ENCODE results near the gene AK5. TPM values are rescaled to one million over a fixed set of nuclear protein-coding genes. Genes with fewer than 3 reads are reported as not detected.

AK5 gene
- total and polyA plus RNA-seq, 2 of the 4 experiments (the other 2 are of a cell fraction) = 22.5 to 25.8 TPM

DNA sequence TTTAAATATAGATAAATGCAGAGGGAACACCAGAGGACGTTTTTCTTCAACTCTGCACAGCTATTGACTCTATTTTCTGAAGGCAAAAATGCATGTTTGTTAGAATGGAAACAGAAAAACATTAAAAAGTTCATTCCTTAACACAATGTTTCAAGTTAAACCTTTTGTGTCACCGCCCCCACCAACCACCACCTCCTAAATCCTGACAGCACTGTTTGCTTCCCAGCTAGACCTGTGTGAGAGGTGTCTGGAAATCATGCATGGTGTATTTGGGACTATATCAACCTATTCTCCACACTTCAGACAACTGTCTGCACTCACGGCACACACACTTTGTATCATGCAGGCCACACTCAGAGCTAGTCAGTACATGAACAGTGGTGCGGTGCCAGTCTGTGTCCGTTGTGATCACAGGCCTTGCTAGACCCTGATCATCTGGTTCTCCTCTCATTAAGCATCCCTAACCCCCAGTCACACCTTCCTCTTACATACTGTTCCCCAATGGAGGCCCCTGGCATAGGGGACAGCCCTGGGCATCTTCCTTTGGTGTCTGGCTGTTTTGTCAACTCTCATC is 276.9 kb downstream of the AK5 start:
- H3K9me1 ChIP-seq (ENCODE audit: insufficient read depth, low read length) = peaks cover 11% of the 10 kb centered on the region
- no peak overlapping the region for H2BK5ac ChIP-seq (ENCODE audit: low read depth, low read length, poor library complexity, severe bottlenecking)
- no peak overlapping the region for H2BK15ac ChIP-seq (ENCODE audit: low read depth, low read length)
- TF ChIP-seq RFX5 (IDR thresholded peaks at IDR 0.05; ENCODE audit: low read depth, low read length) (no peak), POLR2A (IDR thresholded peaks at IDR 0.05; ENCODE audit: low read depth, low read length) (no peak), RCOR1 (IDR thresholded peaks at IDR 0.05; ENCODE audit: insufficient replicate concordance, low read length) (no peak), SMC3 (IDR thresholded peaks at IDR 0.05; ENCODE audit: low read depth, low read length) (no peak), MXI1 (IDR thresholded peaks at IDR 0.05; ENCODE audit: borderline replicate concordance, low read depth, low read length) (no peak), FOS (IDR thresholded peaks at IDR 0.05; ENCODE audit: low read depth, low read length) (no peak), CEBPB (IDR thresholded peaks at IDR 0.05; ENCODE audit: low read depth, low read length) (no peak), CHD1 (IDR thresholded peaks at IDR 0.05; ENCODE audit: low read depth, low read length) (no peak), RAD21 (IDR thresholded peaks at IDR 0.05; ENCODE audit: low read length) (no peak), MAFK (IDR thresholded peaks at IDR 0.05; ENCODE audit: low read depth, low read length) (no peak), MAZ (IDR thresholded peaks at IDR 0.05; ENCODE audit: borderline replicate concordance, low read depth, low read length) (no peak), BHLHE40 (IDR thresholded peaks at IDR 0.05; ENCODE audit: low read depth, low read length) (no peak), NFE2L2 (IDR thresholded peaks at IDR 0.05; ENCODE audit: low read depth, low read length) (no peak)
- TF ChIP-seq, protein P1, sequence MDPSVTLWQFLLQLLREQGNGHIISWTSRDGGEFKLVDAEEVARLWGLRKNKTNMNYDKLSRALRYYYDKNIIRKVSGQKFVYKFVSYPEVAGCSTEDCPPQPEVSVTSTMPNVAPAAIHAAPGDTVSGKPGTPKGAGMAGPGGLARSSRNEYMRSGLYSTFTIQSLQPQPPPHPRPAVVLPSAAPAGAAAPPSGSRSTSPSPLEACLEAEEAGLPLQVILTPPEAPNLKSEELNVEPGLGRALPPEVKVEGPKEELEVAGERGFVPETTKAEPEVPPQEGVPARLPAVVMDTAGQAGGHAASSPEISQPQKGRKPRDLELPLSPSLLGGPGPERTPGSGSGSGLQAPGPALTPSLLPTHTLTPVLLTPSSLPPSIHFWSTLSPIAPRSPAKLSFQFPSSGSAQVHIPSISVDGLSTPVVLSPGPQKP (IDR thresholded peaks at IDR 0.05; ENCODE audit: borderline replicate concordance, low read depth, low read length) = no peak
- TF ChIP-seq, protein P2, sequence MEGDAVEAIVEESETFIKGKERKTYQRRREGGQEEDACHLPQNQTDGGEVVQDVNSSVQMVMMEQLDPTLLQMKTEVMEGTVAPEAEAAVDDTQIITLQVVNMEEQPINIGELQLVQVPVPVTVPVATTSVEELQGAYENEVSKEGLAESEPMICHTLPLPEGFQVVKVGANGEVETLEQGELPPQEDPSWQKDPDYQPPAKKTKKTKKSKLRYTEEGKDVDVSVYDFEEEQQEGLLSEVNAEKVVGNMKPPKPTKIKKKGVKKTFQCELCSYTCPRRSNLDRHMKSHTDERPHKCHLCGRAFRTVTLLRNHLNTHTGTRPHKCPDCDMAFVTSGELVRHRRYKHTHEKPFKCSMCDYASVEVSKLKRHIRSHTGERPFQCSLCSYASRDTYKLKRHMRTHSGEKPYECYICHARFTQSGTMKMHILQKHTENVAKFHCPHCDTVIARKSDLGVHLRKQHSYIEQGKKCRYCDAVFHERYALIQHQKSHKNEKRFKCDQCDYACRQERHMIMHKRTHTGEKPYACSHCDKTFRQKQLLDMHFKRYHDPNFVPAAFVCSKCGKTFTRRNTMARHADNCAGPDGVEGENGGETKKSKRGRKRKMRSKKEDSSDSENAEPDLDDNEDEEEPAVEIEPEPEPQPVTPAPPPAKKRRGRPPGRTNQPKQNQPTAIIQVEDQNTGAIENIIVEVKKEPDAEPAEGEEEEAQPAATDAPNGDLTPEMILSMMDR (conservative IDR thresholded peaks at IDR 0.05; ENCODE audit: low read depth, low read length) = no peak
- TF ChIP-seq, protein P3, sequence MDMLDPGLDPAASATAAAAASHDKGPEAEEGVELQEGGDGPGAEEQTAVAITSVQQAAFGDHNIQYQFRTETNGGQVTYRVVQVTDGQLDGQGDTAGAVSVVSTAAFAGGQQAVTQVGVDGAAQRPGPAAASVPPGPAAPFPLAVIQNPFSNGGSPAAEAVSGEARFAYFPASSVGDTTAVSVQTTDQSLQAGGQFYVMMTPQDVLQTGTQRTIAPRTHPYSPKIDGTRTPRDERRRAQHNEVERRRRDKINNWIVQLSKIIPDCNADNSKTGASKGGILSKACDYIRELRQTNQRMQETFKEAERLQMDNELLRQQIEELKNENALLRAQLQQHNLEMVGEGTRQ (IDR thresholded peaks at IDR 0.05; ENCODE audit: low read depth, low read length) = no peak
- no peak overlapping the region for H3K4me3 ChIP-seq (ENCODE audit: insufficient read depth, low read depth, low read length)
- in situ Hi-C loops (cut with MboI; ENCODE audit: low sequenced_read_pairs) = no loop called here
- H2BK120ac ChIP-seq (ENCODE audit: low read depth, low read length) = no peak overlapping the region
- no peak overlapping the region for H2AFZ ChIP-seq (replicated peaks; ENCODE audit: low read length, poor library complexity)
- H3K4me1 ChIP-seq (ENCODE audit: control insufficient read depth, insufficient read depth, low read length) = peaks cover 7% of the 10 kb centered on the region
- H4K5ac ChIP-seq (ENCODE audit: low read depth, low read length) = no peak overlapping the region
- no peak overlapping the region for H3K56ac ChIP-seq (ENCODE audit: extremely low read depth, insufficient read depth, low read length)
- peak overlapping the region; percentile 4; the same call in 1 of the 2 replicates for H3K23ac ChIP-seq (ENCODE audit: low read depth, low read length)
- H2AK5ac ChIP-seq (ENCODE audit: low read depth, low read length) = no peak overlapping the region
- intact Hi-C loops (cut with micrococcal nuclease) = no loop called here
- no peak for ATAC-seq (ENCODE audit: low read depth)
- no peak overlapping the region for H3K4me2 ChIP-seq (ENCODE audit: low read depth, low read length)
- no peak overlapping the region for H3K14ac ChIP-seq (replicated peaks; ENCODE audit: low read depth, low read length)
- H3K36me3 ChIP-seq (ENCODE audit: control insufficient read depth, insufficient read depth, low read length) = peaks cover 14% of the 10 kb centered on the region
- H3K27ac ChIP-seq (ENCODE audit: insufficient read depth, low read length) = no peak overlapping the region
- H3K27me3 ChIP-seq (ENCODE audit: control insufficient read depth, insufficient read depth, low read length) = no peaks in the 10 kb centered on the region
- H3K9ac ChIP-seq (ENCODE audit: low read depth, low read length) = no peak overlapping the region
- no peaks in the 10 kb centered on the region for H3K9me3 ChIP-seq (ENCODE audit: control insufficient read depth, insufficient read depth, low read length)
- CTCF ChIA-PET = no interaction called here
- no peaks in the 10 kb centered on the region for H4K20me1 ChIP-seq (ENCODE audit: insufficient read depth, low read length)
- 100% methylated on average over 2 of the region's 5 CpGs; no CpG with 5 or more reads in 1 of the 2 experiments for WGBS, 2 experiments (ENCODE audit: extremely low coverage in 2 of 2, insufficient read length in 1 of 2)
- H4K91ac ChIP-seq (ENCODE audit: insufficient read depth, low read depth, low read length) = no peak overlapping the region
- no peak overlapping the region for H2BK20ac ChIP-seq (ENCODE audit: low read depth, low read length)
- no peak overlapping the region for H4K8ac ChIP-seq (ENCODE audit: low read depth in 2 of 2, low read length in 2 of 2)
- dilution Hi-C loops (cut with HindIII; ENCODE audit: low sequenced_read_pairs, unreplicated experiment) = no loop called here
- no peak overlapping the region for H3K4ac ChIP-seq (ENCODE audit: low read depth, low read length)
- no peak overlapping the region for H3K18ac ChIP-seq (ENCODE audit: low read depth, low read length)
- H3K79me1 ChIP-seq (ENCODE audit: low read depth in 1 of 2, low read length in 2 of 2) = peaks cover 3 to 16% of the 10 kb centered on the region in 2 experiments; a peak in 3 of 4 replicates
- POLR2A ChIA-PET (ENCODE audit: unreplicated experiment) = no interaction called here
- no peak for DNase-seq
- no peak overlapping the region for H2AK9ac ChIP-seq (replicated peaks; ENCODE audit: low read depth, low read length, poor library complexity)
- no TSS peak for BruUV-seq (replicated peaks)
